IMR-90 (cell line): Measurements from ENCODE around the gene POTEM. TPM values are rescaled to one million over a fixed set of nuclear protein-coding genes. Genes with fewer than 3 reads are reported as not detected.
"Not testable (repeated sequence)": the region's sequence is repeated elsewhere in the genome, so short reads cannot be mapped to it uniquely, and the experiment has no call there.

Experiments used
- ATAC-seq: fragments of 200-7000 bp; cut with Tn5 transposase; 2 replicates; pipeline ENCODE4 v1.9.1; 2020; ENCODE audit warnings: low read depth, mild to moderate bottlenecking, moderate library complexity
- BruUV-seq: library from RNA; stranded (reverse); fragments of 400-500 nt; replicated peaks from 2 replicates; lab custom pipeline; 2021; lab: Mats Ljungman, UMichigan
- CTCF ChIA-PET: fragments of 300-600 bp; formaldehyde crosslinking; extraction: SDS; loops from one replicate; lab custom pipeline; 2021; ENCODE audit warnings: antibody characterized with exemption; lab: Yijun Ruan, JAX
- POLR2A ChIA-PET: fragments of 300-600 bp; sonication (Branson Sonifier 250); formaldehyde crosslinking; loops from one replicate; lab custom pipeline; 2022; ENCODE audit warnings: antibody characterized with exemption; ENCODE audit not compliant: unreplicated experiment; lab: Charles Lee
- DNase-seq: peaks from one replicate; pipeline ENCODE4 v3.0.0; 2013
- H2AFZ ChIP-seq: replicated peaks from 2 replicates; pipeline ENCODE3; 2013; ENCODE audit warnings: low read length, mild to moderate bottlenecking; ENCODE audit not compliant: poor library complexity
- H2AK5ac ChIP-seq: 2 replicates; pipeline ENCODE4 v1.6.1; 2013; ENCODE audit warnings: low read depth, low read length, inconsistent platforms
- H2AK9ac ChIP-seq: replicated peaks from 2 replicates; pipeline ENCODE3; 2013; ENCODE audit warnings: mild to moderate bottlenecking, low read depth, low read length, moderate library complexity; ENCODE audit not compliant: poor library complexity
- H2BK120ac ChIP-seq: 2 replicates; pipeline ENCODE4 v1.6.1; 2013; ENCODE audit warnings: low read depth, low read length, inconsistent platforms
- H2BK15ac ChIP-seq: 3 replicates; pipeline ENCODE4 v1.6.1; 2013; ENCODE audit warnings: low read depth, low read length, inconsistent platforms
- H2BK20ac ChIP-seq: 2 replicates; pipeline ENCODE4 v1.6.1; 2013; ENCODE audit warnings: low read depth, mild to moderate bottlenecking, inconsistent platforms, low read length, moderate library complexity
- H2BK5ac ChIP-seq: 2 replicates; pipeline ENCODE4 v1.6.1; 2013; ENCODE audit warnings: mild to moderate bottlenecking, low read depth, low read length, inconsistent platforms; ENCODE audit not compliant: poor library complexity, severe bottlenecking
- H3K14ac ChIP-seq: replicated peaks from 2 replicates; pipeline ENCODE4 v1.6.1; 2013; ENCODE audit warnings: low read depth, low read length, inconsistent platforms
- H3K18ac ChIP-seq: 2 replicates; pipeline ENCODE4 v1.6.1; 2013; ENCODE audit warnings: low read depth, low read length, control low read depth
- H3K23ac ChIP-seq: 2 replicates; pipeline ENCODE4 v1.6.1; 2013; ENCODE audit warnings: low read depth, low read length, inconsistent platforms
- H3K27ac ChIP-seq: 2 replicates; pipeline ENCODE4 v1.5.1; 2013; ENCODE audit warnings: mild to moderate bottlenecking, control low read depth, low read length; ENCODE audit not compliant: insufficient read depth
- H3K27me3 ChIP-seq: 2 replicates; pipeline ENCODE4 v1.6.1; 2013; ENCODE audit warnings: low read length; ENCODE audit not compliant: control insufficient read depth, insufficient read depth
- H3K36me3 ChIP-seq: 2 replicates; pipeline ENCODE4 v1.6.1; 2013; ENCODE audit warnings: low read length, mixed read lengths; ENCODE audit not compliant: control insufficient read depth, insufficient read depth
- H3K4ac ChIP-seq: 2 replicates; pipeline ENCODE4 v1.6.1; 2013; ENCODE audit warnings: low read depth, low read length, inconsistent platforms
- H3K4me1 ChIP-seq: 2 replicates; pipeline ENCODE4 v1.6.1; 2013; ENCODE audit warnings: low read length, mixed read lengths; ENCODE audit not compliant: control insufficient read depth, insufficient read depth
- H3K4me2 ChIP-seq: 2 replicates; pipeline ENCODE4 v1.6.1; 2013; ENCODE audit warnings: low read depth, mild to moderate bottlenecking, control low read depth, low read length, moderate library complexity
- H3K4me3 ChIP-seq: 2 replicates; pipeline ENCODE4 v1.5.1; 2013; ENCODE audit warnings: low read depth, mild to moderate bottlenecking, control low read depth, low read length, moderate library complexity; ENCODE audit not compliant: insufficient read depth
- H3K56ac ChIP-seq: 2 replicates; pipeline ENCODE4 v1.6.1; 2013; ENCODE audit warnings: low read length, inconsistent platforms; ENCODE audit not compliant: insufficient read depth; ENCODE audit errors: extremely low read depth
- H3K79me1 ChIP-seq, 2 experiments: 2 replicates each; pipeline ENCODE4 v1.6.1; 2013; ENCODE audit warnings: low read length in 2 of 2, inconsistent platforms in 1 of 2, low read depth in 1 of 2
- H3K9ac ChIP-seq: 2 replicates; pipeline ENCODE4 v1.6.1; 2013; ENCODE audit warnings: low read depth, low read length, control low read depth
- H3K9me1 ChIP-seq: 2 replicates; pipeline ENCODE4 v1.6.1; 2013; ENCODE audit warnings: low read length, inconsistent platforms; ENCODE audit not compliant: insufficient read depth
- H3K9me3 ChIP-seq: 2 replicates; pipeline ENCODE4 v1.6.1; 2013; ENCODE audit warnings: low read length; ENCODE audit not compliant: control insufficient read depth, insufficient read depth
- H4K20me1 ChIP-seq: 2 replicates; pipeline ENCODE4 v1.6.1; 2013; ENCODE audit warnings: low read length, inconsistent platforms; ENCODE audit not compliant: insufficient read depth
- H4K5ac ChIP-seq: 2 replicates; pipeline ENCODE4 v1.6.1; 2013; ENCODE audit warnings: mild to moderate bottlenecking, low read depth, low read length, control low read depth
- H4K8ac ChIP-seq, 2 experiments: 2 replicates each; pipeline ENCODE4 v1.6.1; 2013; ENCODE audit warnings: low read depth in 2 of 2, low read length in 2 of 2, control low read depth in 1 of 2, inconsistent platforms in 1 of 2
- H4K91ac ChIP-seq: 2 replicates; pipeline ENCODE4 v1.6.1; 2013; ENCODE audit warnings: low read depth, low read length, inconsistent platforms; ENCODE audit not compliant: insufficient read depth
- WGBS, 2 experiments: methylation state at CpG; one replicate each; pipeline versions ENCODE4 v1.1.5 to v1.1.7; 2013; ENCODE audit warnings: missing lambda C conversion rate in 2 of 2; ENCODE audit not compliant: insufficient read length in 1 of 2; ENCODE audit errors: extremely low coverage in 2 of 2; 5-methylcytosine and 5-hydroxymethylcytosine counted together
- dilution Hi-C: fragments of 300-500 bp; cut with HindIII; formaldehyde crosslinking; loops from one replicate; pipeline ENCODE4 v1.14.3; 2018; ENCODE audit warnings: low sequenced_read_pairs; ENCODE audit not compliant: unreplicated experiment
- in situ Hi-C: fragments of 300-500 bp; cut with MboI; formaldehyde crosslinking; loops from 3 replicates; pipeline ENCODE4 v1.14.3; 2019; ENCODE audit warnings: low sequenced_read_pairs, inconsistent platforms, mixed read lengths
- intact Hi-C: fragments of 100-400 bp; cut with micrococcal nuclease; formaldehyde crosslinking; loops from 2 replicates; pipeline ENCODE4 v1.10.0; 2022
- polyA plus RNA-seq, 3 experiments: library from polyadenylated mRNA; depleted of rRNA; stranded (reverse); fragments of >200 nt; gene quantifications; 2 replicates each; pipeline ENCODE4 v1.2.3, GENCODE V29; 2012; ENCODE audit warnings: low replicate concordance in 1 of 3
- total RNA-seq: library from RNA; depleted of rRNA; stranded (reverse); fragments of >200 nt; gene quantifications from 2 replicates; pipeline ENCODE4 v1.2.3, GENCODE V29; 2012

The POTEM gene
- total and polyA plus RNA-seq, 2 of the 4 experiments (the other 2 are of a cell fraction): not detected

- H3K79me1 ChIP-seq, H3K9me1 ChIP-seq, H2BK120ac ChIP-seq, H3K56ac ChIP-seq, H3K4ac ChIP-seq, POLR2A ChIA-PET, CTCF ChIA-PET, intact Hi-C loops, ATAC-seq, in situ Hi-C loops, H4K20me1 ChIP-seq, H2AK5ac ChIP-seq, H3K9me3 ChIP-seq, H3K4me3 ChIP-seq, H3K4me2 ChIP-seq, H2BK15ac ChIP-seq, H2BK20ac ChIP-seq, H2BK5ac ChIP-seq, BruUV-seq, H4K91ac ChIP-seq, H2AFZ ChIP-seq, H3K4me1 ChIP-seq, H3K23ac ChIP-seq, H3K18ac ChIP-seq, H3K14ac ChIP-seq, H3K27ac ChIP-seq, H2AK9ac ChIP-seq, dilution Hi-C loops, H3K36me3 ChIP-seq, H4K5ac ChIP-seq, H4K8ac ChIP-seq, H3K9ac ChIP-seq, DNase-seq, H3K27me3 ChIP-seq: not testable (repeated sequence)
- no CpG with 5 or more reads among the region's 9 CpGs for WGBS, 2 experiments
Observed at GRCh38 chr14:19006490-19006889, 39.3 kb downstream of the POTEM start.

- H3K23ac ChIP-seq, H2AFZ ChIP-seq, H3K79me1 ChIP-seq, H3K27me3 ChIP-seq, H2BK20ac ChIP-seq, H2AK9ac ChIP-seq, H2AK5ac ChIP-seq, H4K5ac ChIP-seq, H4K91ac ChIP-seq, H3K4ac ChIP-seq, H2BK120ac ChIP-seq, H3K9me3 ChIP-seq, BruUV-seq, ATAC-seq, CTCF ChIA-PET, H3K18ac ChIP-seq, POLR2A ChIA-PET, H3K36me3 ChIP-seq, H3K4me1 ChIP-seq, H3K9ac ChIP-seq, intact Hi-C loops, H2BK15ac ChIP-seq, H4K20me1 ChIP-seq, H3K4me3 ChIP-seq, H2BK5ac ChIP-seq, H3K9me1 ChIP-seq, H3K14ac ChIP-seq, dilution Hi-C loops, H3K56ac ChIP-seq, H3K27ac ChIP-seq, DNase-seq, H4K8ac ChIP-seq, in situ Hi-C loops, H3K4me2 ChIP-seq: not testable (repeated sequence)
- WGBS, 2 experiments: no CpG with 5 or more reads among the region's 6 CpGs
Observed at GRCh38 chr14:19007678-19008077, 40.4 kb downstream of the POTEM start.
